Peyer's patch (tissue), 4 donors: ENCODE data around the gene MAGI3. TPM values are rescaled to one million over a fixed set of nuclear protein-coding genes. Genes with fewer than 3 reads are reported as not detected.

ENCODE experiments used
- DNase-seq, 3 donors: peaks; one replicate each; pipeline ENCODE4 v3.0.0-alpha.2; 2017 to 2019
- H3K27ac ChIP-seq, 4 donors: fragments of 200-600 bp; sonication (generic); one replicate each; pipeline ENCODE4 v1.5.1; 2016 to 2019
- H3K27me3 ChIP-seq, 2 donors: fragments of 200-600 bp; sonication (generic); one replicate each; pipeline ENCODE4 v1.5.1; 2019
- H3K36me3 ChIP-seq, 3 donors: fragments of 200-600 bp; sonication (generic); one replicate each; pipeline ENCODE4 v1.5.1; 2016 to 2019
- H3K4me1 ChIP-seq, 4 donors: fragments of 200-600 bp; sonication (generic); one replicate each; pipeline ENCODE4 v1.5.1; 2016 to 2019
- H3K4me3 ChIP-seq, 4 donors: fragments of 200-600 bp; sonication (generic); 1 replicate in 3 of 4; 2 replicates in 1 of 4; pipeline ENCODE4 v1.5.1; 2016 to 2019; ENCODE audit warnings: mild to moderate bottlenecking in 1 of 4
- H3K9me3 ChIP-seq, 4 donors: fragments of 200-600 bp; sonication (generic); one replicate each; pipeline ENCODE4 v1.5.1; 2016 to 2019; ENCODE audit warnings: mild to moderate bottlenecking in 1 of 4
- CTCF ChIP-seq, 6 experiments: fragments of 450-650 bp in 4 of 6; fragments of 200-600 bp in 2 of 6; sonication (generic) in 1 of 6; IDR thresholded peaks; one replicate each; pipeline ENCODE4 v1.5.1; 2017 to 2019; ENCODE audit warnings: antibody characterized with exemption in 6 of 6, mild to moderate bottlenecking in 3 of 6, moderate library complexity in 1 of 6
- POLR2A ChIP-seq, 2 donors: fragments of 450-650 bp; IDR thresholded peaks; one replicate each; pipeline ENCODE4 v1.5.1; 2017; ENCODE audit warnings: antibody characterized with exemption in 2 of 2, mild to moderate bottlenecking in 2 of 2, moderate library complexity in 2 of 2
- total RNA-seq, 4 donors: library from RNA; depleted of rRNA; stranded (reverse); fragments of >200 nt; gene quantifications; one replicate each; pipeline ENCODE4 v1.1.0, GENCODE V29; 2016

Gene MAGI3
- total RNA-seq, 4 donors from 2014 or later: 60.2 to 120 (median 103) TPM

- Histone ChIP-seq H3K27ac (peak overlapping the region in 1 of 4 donors; percentile 1), H3K4me1 (no peaks in the 10 kb centered on the region)
Measured at GRCh38 chr1:113663165-113663951, 273.0 kb downstream of the MAGI3 start.

GRCh38 chr1:113665071-113665470 is 274.8 kb downstream of the MAGI3 start:
- Histone ChIP-seq H3K27me3 (no peaks in the 10 kb centered on the region), H3K4me1 (no peaks in the 10 kb centered on the region), H3K36me3 (peaks cover 0 to 11% (median 0%) of the 10 kb centered on the region in 3 donors), H3K27ac (no peak overlapping the region), H3K9me3 (no peaks in the 10 kb centered on the region), H3K4me3 (no peak overlapping the region)
- no peak for TF ChIP-seq POLR2A (IDR thresholded peaks at IDR 0.05)
- no peak for TF ChIP-seq CTCF (IDR thresholded peaks at IDR 0.05)
- DNase-seq: no peak

More at GRCh38 chr1:113663165-113663951, 273.0 kb downstream of the MAGI3 start:
- no peak overlapping the region for H3K4me3 ChIP-seq
- no peak for DNase-seq
- TF ChIP-seq CTCF (IDR thresholded peaks at IDR 0.05): no peak
- TF ChIP-seq POLR2A (IDR thresholded peaks at IDR 0.05): no peak
- H3K9me3 ChIP-seq: no peaks in the 10 kb centered on the region
- H3K27me3 ChIP-seq: no peaks in the 10 kb centered on the region
- H3K36me3 ChIP-seq: peaks cover 0 to 22% (median 0%) of the 10 kb centered on the region in 3 donors

- DNase-seq: no peak
- Histone ChIP-seq H3K36me3 (peaks cover 0 to 3% (median 0%) of the 10 kb centered on the region in 3 donors), H3K4me3 (no peak overlapping the region), H3K9me3 (no peaks in the 10 kb centered on the region), H3K4me1 (no peaks in the 10 kb centered on the region), H3K27ac (no peak overlapping the region), H3K27me3 (no peaks in the 10 kb centered on the region)
- TF ChIP-seq CTCF (IDR thresholded peaks at IDR 0.05) (no peak), POLR2A (IDR thresholded peaks at IDR 0.05) (no peak)
Measured at GRCh38 chr1:113666126-113666525, 275.8 kb downstream of the MAGI3 start.

GRCh38 chr1:113669988-113670387 is 279.7 kb downstream of the MAGI3 start:
- no peak for DNase-seq
- H3K27me3 ChIP-seq: no peaks in the 10 kb centered on the region
- H3K9me3 ChIP-seq: no peaks in the 10 kb centered on the region
- H3K4me1 ChIP-seq: no peaks in the 10 kb centered on the region
- TF ChIP-seq CTCF (IDR thresholded peaks at IDR 0.05) (peak in 1 of 6 experiments; percentile 6), POLR2A (IDR thresholded peaks at IDR 0.05) (no peak)
- H3K27ac ChIP-seq: no peak overlapping the region
- no peak overlapping the region for H3K4me3 ChIP-seq
- peaks cover 0 to 22% (median 0%) of the 10 kb centered on the region in 3 donors for H3K36me3 ChIP-seq

- no peak for DNase-seq
- Histone ChIP-seq H3K4me1 (no peaks in the 10 kb centered on the region), H3K27ac (no peak overlapping the region), H3K4me3 (no peak overlapping the region), H3K9me3 (no peaks in the 10 kb centered on the region), H3K36me3 (peaks cover 0 to 22% (median 0%) of the 10 kb centered on the region in 3 donors), H3K27me3 (no peaks in the 10 kb centered on the region)
- TF ChIP-seq CTCF (IDR thresholded peaks at IDR 0.05): no peak
- TF ChIP-seq POLR2A (IDR thresholded peaks at IDR 0.05): no peak
Measured at GRCh38 chr1:113670650-113671049, 280.3 kb downstream of the MAGI3 start.
